ENCODE data around the gene MAFG.

DNA sequence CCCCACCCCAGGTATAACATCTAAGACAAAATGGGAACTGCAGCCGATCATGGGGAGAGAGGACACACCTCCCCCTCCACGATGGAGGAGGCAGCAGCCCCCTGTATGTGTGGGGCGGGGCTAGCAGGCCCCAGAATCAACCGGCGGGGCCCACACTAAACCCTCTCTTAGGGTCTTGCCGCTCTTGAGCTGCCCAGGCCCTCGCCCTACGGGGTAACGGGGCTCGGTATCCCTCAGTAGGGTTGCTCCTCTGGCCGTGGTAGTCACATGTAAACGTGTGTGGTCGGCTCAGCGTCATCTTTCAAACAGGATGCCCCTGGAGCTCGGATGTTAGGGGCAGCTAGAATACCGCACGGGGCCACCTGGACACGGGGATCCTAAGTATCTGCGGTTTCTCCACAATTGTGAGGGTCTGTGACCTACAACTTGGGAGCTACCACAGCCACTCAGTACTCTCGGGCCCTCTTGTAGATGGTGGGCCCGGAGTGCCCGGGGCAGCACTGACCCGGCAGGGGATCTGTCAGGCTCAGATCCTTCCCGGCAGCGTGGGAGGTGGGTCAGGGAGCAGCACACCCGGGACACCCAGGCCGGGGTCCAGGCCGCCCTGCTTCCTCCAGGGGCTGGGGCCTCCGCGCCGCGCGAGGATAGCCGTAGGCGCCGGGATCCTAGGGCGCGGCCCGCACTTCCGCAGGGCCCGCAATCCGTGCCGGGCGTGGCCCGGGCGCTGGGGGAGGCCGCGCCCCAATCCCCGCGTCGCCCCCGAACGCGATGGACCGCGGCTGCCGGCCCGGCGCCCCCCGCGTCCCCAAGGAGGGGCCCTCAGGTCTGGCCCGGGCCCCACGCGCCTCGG lies 57.2 kb downstream of the MAFG start:
- TF ChIP-seq POLR2A (IDR thresholded peaks at IDR 0.05), result peak; percentile 33
- TF ChIP-seq, protein P1, sequence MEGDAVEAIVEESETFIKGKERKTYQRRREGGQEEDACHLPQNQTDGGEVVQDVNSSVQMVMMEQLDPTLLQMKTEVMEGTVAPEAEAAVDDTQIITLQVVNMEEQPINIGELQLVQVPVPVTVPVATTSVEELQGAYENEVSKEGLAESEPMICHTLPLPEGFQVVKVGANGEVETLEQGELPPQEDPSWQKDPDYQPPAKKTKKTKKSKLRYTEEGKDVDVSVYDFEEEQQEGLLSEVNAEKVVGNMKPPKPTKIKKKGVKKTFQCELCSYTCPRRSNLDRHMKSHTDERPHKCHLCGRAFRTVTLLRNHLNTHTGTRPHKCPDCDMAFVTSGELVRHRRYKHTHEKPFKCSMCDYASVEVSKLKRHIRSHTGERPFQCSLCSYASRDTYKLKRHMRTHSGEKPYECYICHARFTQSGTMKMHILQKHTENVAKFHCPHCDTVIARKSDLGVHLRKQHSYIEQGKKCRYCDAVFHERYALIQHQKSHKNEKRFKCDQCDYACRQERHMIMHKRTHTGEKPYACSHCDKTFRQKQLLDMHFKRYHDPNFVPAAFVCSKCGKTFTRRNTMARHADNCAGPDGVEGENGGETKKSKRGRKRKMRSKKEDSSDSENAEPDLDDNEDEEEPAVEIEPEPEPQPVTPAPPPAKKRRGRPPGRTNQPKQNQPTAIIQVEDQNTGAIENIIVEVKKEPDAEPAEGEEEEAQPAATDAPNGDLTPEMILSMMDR (IDR thresholded peaks at IDR 0.05), result no peak
